HEK293T (cell line): Measurements from ENCODE around the gene KCNQ1.

Source experiments
- CTCF ChIA-PET: fragments of 350-600 bp; formaldehyde crosslinking; extraction: SDS; loops from one replicate; lab custom pipeline; 2021; ENCODE audit warnings: antibody characterized with exemption, inconsistent platforms; lab: Yijun Ruan, JAX
- POLR2A ChIA-PET: fragments of 350-600 bp; formaldehyde crosslinking; extraction: SDS; loops from one replicate; lab custom pipeline; 2020; ENCODE audit warnings: antibody characterized with exemption, inconsistent platforms; lab: Yijun Ruan, JAX
- DNase-seq: peaks from one replicate; pipeline ENCODE4 v3.0.0; 2012; ENCODE audit warnings: mixed read lengths; ENCODE audit errors: extremely low spot score
- ARNT ChIP-seq: fragments of 450-650 bp; IDR thresholded peaks from 2 replicates; pipeline ENCODE4 v1.6.1; 2017; ENCODE audit warnings: mild to moderate bottlenecking
- BHLHE40 ChIP-seq: fragments of 450-650 bp; IDR thresholded peaks from 2 replicates; pipeline ENCODE4 v1.6.1; 2016; ENCODE audit warnings: mild to moderate bottlenecking, moderate library complexity, borderline replicate concordance
- CTBP1 ChIP-seq: fragments of 450-650 bp; IDR thresholded peaks from 2 replicates; pipeline ENCODE4 v1.6.1; 2016; ENCODE audit warnings: borderline replicate concordance
- ELF4 ChIP-seq: fragments of 450-650 bp; IDR thresholded peaks from 2 replicates; pipeline ENCODE4 v1.6.1; 2017; ENCODE audit warnings: antibody characterized with exemption
- FOXA1 ChIP-seq: fragments of 450-650 bp; IDR thresholded peaks from 2 replicates; pipeline ENCODE4 v1.6.1; 2016; ENCODE audit warnings: mild to moderate bottlenecking
- FOXK2 ChIP-seq: fragments of 450-650 bp; IDR thresholded peaks from 2 replicates; pipeline ENCODE4 v1.6.1; 2016; ENCODE audit warnings: mild to moderate bottlenecking
- FOXM1 ChIP-seq: fragments of 450-650 bp; IDR thresholded peaks from 2 replicates; pipeline ENCODE4 v1.6.1; 2017; ENCODE audit warnings: mild to moderate bottlenecking, borderline replicate concordance
- HDGF ChIP-seq: fragments of 450-650 bp; IDR thresholded peaks from 2 replicates; pipeline ENCODE4 v1.6.1; 2017; ENCODE audit warnings: antibody characterized with exemption, borderline replicate concordance
- L3MBTL2 ChIP-seq: fragments of 450-650 bp; conservative IDR thresholded peaks from 2 replicates; pipeline ENCODE4 v1.6.1; 2016; ENCODE audit warnings: mild to moderate bottlenecking
- LEF1 ChIP-seq: fragments of 450-650 bp; IDR thresholded peaks from 2 replicates; pipeline ENCODE4 v1.6.1; 2017; ENCODE audit warnings: mild to moderate bottlenecking, borderline replicate concordance
- NFRKB ChIP-seq: fragments of 450-650 bp; IDR thresholded peaks from 2 replicates; pipeline ENCODE4 v1.6.1; 2016; ENCODE audit warnings: mild to moderate bottlenecking, moderate library complexity
- PKNOX1 ChIP-seq: fragments of 450-650 bp; IDR thresholded peaks from 2 replicates; pipeline ENCODE4 v1.6.1; 2016
- SP1 ChIP-seq: fragments of 450-650 bp; IDR thresholded peaks from 2 replicates; pipeline ENCODE4 v1.6.1; 2017
- SUZ12 ChIP-seq: fragments of 450-650 bp; IDR thresholded peaks from 2 replicates; pipeline ENCODE4 v1.6.1; 2016; ENCODE audit warnings: mild to moderate bottlenecking
- TARDBP ChIP-seq: fragments of 450-650 bp; IDR thresholded peaks from 2 replicates; pipeline ENCODE4 v1.6.1; 2016
- ZNF384 ChIP-seq: fragments of 450-650 bp; IDR thresholded peaks from 2 replicates; pipeline ENCODE4 v1.6.1; 2016

Gene KCNQ1

DNA sequence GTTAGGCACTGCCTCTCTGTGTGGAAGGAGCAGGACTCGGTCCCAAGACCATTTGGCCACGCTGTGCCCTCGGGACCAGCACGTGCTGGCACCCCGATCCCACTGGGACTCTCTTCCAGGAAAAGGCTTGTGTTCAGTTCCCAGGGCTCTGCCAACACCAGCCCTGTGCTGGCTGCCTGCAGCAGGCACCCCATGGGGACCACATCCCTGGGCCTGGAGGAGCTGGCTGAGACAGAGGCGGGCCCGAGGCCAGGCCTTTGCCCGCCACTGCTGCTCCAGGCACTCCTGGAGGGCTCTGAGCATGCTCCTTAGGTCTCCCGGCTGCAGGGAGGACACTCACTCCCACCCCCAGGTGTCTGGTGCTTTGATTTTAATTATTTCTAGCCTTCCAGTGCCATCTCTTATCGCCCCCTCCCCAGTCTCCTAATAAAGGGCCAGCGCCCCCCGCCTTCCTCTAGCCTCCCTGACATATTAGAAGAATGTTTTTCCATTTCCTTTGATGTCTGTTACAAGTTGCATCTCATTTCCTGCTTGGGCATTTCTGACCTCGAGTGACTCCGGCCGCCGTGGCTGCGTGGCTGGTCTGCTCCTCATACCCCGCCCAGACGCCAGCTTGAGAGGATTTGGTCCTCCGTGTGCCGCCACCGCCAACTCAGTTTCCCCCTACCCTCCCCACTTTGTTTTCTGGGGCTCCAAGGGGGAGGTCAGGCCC is 426.3 kb downstream of the KCNQ1 start:
- no peak for DNase-seq
- TF ChIP-seq TARDBP: no peak
- no peak for TF ChIP-seq ARNT
- ChIA-PET POLR2A (no interaction called here), CTCF (no interaction called here)

GRCh38 chr11:2874963-2875362 is 430.2 kb downstream of the KCNQ1 start:
- no peak for TF ChIP-seq BHLHE40
- no peak for TF ChIP-seq ARNT
- TF ChIP-seq FOXK2: no peak
- no peak for TF ChIP-seq HDGF
- TF ChIP-seq FOXM1: no peak
- TF ChIP-seq LEF1: no peak
- no peak for TF ChIP-seq PKNOX1
- TF ChIP-seq SUZ12: no peak
- no peak for TF ChIP-seq ELF4
- TF ChIP-seq SP1: no peak
- no peak for TF ChIP-seq TARDBP
- TF ChIP-seq NFRKB: no peak
- TF ChIP-seq CTBP1: no peak
- no peak for DNase-seq
- ChIA-PET POLR2A (no interaction called here), CTCF (no interaction called here)

DNA sequence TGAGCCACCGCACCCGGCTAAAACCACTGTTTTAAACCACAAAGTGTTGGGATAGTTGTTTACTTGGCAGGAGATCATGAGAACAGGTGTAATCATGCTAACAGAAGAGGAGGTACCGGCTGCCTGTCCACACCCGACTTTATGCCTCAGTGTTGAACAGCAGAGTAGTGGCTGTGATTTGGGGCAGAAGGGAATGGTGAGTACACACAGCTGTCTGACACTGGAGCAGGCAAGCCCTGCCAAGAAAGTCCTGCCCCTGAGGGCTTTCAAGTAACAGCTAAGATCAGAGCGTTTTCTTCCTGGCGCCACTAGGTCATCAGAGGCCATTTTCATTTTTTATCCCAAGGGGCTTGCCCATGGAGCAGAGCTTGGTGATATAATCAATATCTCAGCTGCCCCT is 432.7 kb downstream of the KCNQ1 start:
- TF ChIP-seq CTBP1 (no peak), LEF1 (no peak), FOXA1 (no peak), PKNOX1 (no peak), FOXK2 (no peak), HDGF (no peak), FOXM1 (no peak), NFRKB (no peak), SUZ12 (no peak), TARDBP (no peak)
- no peak for DNase-seq
- ChIA-PET CTCF (no interaction called here), POLR2A (no interaction called here)

GRCh38 chr11:2878782-2879181 is 434.0 kb downstream of the KCNQ1 start:
- no peak for TF ChIP-seq FOXK2
- TF ChIP-seq ELF4: no peak
- no peak for TF ChIP-seq FOXA1
- no peak for TF ChIP-seq FOXM1
- POLR2A ChIA-PET: no interaction called here
- CTCF ChIA-PET: no interaction called here
- DNase-seq: no peak

GRCh38 chr11:2880646-2881045 is 435.8 kb downstream of the KCNQ1 start:
- DNase-seq: no peak
- ChIA-PET CTCF (no interaction called here), POLR2A (no interaction called here)
- TF ChIP-seq BHLHE40: no peak
- TF ChIP-seq ARNT: no peak
- no peak for TF ChIP-seq FOXM1
- TF ChIP-seq HDGF: no peak
- no peak for TF ChIP-seq ZNF384
- no peak for TF ChIP-seq FOXK2
- TF ChIP-seq SUZ12: no peak
- TF ChIP-seq LEF1: no peak
- no peak for TF ChIP-seq PKNOX1

GRCh38 chr11:2881076-2881980 is 436.5 kb downstream of the KCNQ1 start:
- no peak for DNase-seq
- POLR2A ChIA-PET: no interaction called here
- CTCF ChIA-PET: interaction anchor here (0.7 kb wide), 1 partner anchor 348 kb away, joined by 3 read pairs; no protein-coding TSS in a partner anchor
- TF ChIP-seq SP1: no peak
- TF ChIP-seq ZNF384: no peak
- TF ChIP-seq TARDBP: no peak
- no peak for TF ChIP-seq ELF4
- TF ChIP-seq FOXA1: no peak
- no peak for TF ChIP-seq L3MBTL2
- TF ChIP-seq ARNT: no peak
- TF ChIP-seq PKNOX1: no peak
- no peak for TF ChIP-seq FOXK2
- TF ChIP-seq CTBP1: no peak
